T-helper 1 cell treated with Interleukin-12 subunit alpha and Interleukin-12 subunit beta and Interleukin-4 antibody, amounts not matched to agents 30 ng/mL and 1 ng/mL, for 36 hours (primary cell): ENCODE results near the gene GPBAR1. TPM values are rescaled to one million over a fixed set of nuclear protein-coding genes. Genes with fewer than 3 reads are reported as not detected.

Experiments
- intact Hi-C: fragments of 100-400 bp; cut with micrococcal nuclease; formaldehyde crosslinking; loops from one replicate; pipeline ENCODE4 v1.15.1; 2024
- total RNA-seq: library from RNA; stranded (reverse); gene quantifications from 2 replicates; pipeline ENCODE4 v1.2.3, GENCODE V29; 2022

The GPBAR1 gene, protein sequence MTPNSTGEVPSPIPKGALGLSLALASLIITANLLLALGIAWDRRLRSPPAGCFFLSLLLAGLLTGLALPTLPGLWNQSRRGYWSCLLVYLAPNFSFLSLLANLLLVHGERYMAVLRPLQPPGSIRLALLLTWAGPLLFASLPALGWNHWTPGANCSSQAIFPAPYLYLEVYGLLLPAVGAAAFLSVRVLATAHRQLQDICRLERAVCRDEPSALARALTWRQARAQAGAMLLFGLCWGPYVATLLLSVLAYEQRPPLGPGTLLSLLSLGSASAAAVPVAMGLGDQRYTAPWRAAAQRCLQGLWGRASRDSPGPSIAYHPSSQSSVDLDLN
- total RNA-seq = 1.5 and 1.8 TPM in 2 replicates

- intact Hi-C loops = no loop called here
Observed at GRCh38 chr2:218260742-218261422, at the start of gene GPBAR1. Gene GPBAR1 (plus strand): TSS chr2:218261015. CDS start chr2:218262725, 1,710 bp downstream.

GRCh38 chr2:218214116-218214515 is 46.7 kb upstream of the GPBAR1 start:
- intact Hi-C loops = no loop called here

DNA sequence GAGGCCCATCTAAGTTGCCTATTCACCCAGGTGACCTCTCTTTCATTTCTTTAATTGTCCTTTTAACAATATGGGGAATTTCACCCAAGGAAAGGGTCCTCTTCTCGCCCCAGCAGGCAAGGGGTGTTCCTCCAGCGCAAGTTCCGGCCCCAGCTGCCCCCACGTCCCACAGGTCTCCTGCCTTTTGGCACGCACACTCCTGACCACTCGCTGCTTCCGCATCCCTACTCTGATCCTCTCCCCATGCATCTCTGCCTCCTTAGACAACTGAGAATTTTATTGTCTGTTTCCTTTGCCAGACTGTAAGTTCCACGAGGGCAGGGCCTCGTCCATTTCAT is 44.5 kb upstream of the GPBAR1 start:
- intact Hi-C loops = loop anchor here (1.0 to 5.0 kb wide), 9 partner anchors 48 to 1380 kb away; partner anchors contain the start of genes ANKZF1, ATG9A, CNPPD1 and GMPPA

DNA sequence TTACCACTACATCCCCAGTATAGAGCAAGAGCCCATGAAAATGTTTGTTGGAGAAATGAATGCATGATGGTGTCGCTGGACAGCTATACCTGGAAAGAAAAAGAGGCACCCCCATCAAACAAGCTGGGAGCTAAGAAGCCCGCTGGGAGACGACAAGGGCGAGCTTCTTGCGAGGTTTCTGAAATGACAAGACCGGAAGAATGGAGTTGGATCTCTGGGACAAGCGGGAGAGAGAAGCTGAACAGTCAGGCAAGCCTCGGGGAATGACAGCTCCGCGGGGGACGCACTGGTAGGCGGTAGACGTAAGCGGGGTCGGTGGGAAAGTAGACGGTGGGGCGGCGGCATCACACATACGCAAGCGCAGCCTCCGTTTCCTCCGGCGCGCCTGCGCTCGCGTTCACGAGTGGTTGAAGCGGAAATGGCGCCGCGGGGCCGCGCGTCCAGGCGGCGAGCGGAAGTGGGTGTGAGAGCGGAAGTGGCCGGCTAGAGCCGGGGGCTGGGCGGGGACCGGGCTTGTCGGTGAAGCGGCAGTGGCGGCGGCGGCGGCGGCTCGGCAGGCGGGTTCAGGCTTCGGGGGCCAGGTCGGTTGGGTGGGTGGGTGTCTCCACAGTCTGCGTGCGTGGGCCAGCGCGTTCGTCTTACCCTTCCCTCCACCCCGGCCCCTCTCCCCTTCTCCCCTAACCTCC is 44.0 kb upstream of the GPBAR1 start, which contains the start of gene ARPC2:
TSS of gene ARPC2 (plus strand) at position 516 of the 686 bp plus-strand sequence. CDS start 282 bp downstream, outside the sequence.
- intact Hi-C loops = loop anchor here (1.0 to 5.0 kb wide), 12 partner anchors 48 to 1380 kb away; partner anchors contain the start of genes AAMP, ANKZF1, ATG9A and CNOT9

GRCh38 chr2:218217360-218218267 is 43.2 kb upstream of the GPBAR1 start:
- intact Hi-C loops = loop anchor here (1.0 to 5.0 kb wide), 13 partner anchors 12 to 1379 kb away; partner anchors contain the start of genes AAMP, ANKZF1, ATG9A and CNOT9

DNA sequence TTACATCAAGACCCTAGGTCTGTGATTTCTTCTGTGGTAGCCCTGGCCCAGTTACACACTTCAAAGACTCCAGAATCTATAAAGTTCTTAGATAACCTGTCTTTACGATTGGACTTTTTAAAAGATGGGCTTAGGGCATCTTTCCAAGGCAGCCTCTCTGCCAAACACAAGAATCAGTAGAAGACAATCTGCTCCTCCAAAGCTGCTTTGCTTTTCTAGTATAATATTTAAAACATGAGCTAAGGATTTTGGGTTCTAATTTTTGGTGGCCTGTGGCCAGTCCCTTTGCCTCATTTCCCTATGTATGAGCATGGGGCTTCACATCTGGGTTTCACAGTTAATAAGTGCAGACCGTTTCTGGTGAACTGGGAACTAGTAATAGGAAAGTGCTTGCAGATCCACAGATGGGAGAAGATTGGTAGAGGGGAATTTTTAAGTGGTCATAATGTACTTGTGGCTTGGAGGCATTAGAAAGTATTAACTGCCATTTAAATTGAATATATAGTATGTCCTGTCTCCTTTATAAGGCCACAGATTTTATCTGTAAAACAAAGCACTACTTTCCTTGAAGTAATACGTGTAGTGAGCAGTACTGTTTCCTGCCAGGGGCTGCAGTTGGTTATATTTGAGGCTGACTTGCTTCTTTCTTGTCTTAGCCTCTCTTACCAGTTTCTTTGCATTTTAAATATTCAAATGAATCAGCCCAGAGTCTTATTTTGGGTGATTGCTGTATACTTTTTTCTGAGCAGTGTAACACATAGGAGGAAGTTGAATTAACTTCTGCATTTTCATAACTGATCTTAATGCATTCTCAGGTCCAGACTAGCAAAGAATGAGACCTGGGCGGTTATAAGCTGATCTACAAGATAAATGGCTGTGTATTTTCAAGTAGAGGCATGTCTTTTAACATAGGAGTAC is 42.3 kb upstream of the GPBAR1 start:
- intact Hi-C loops = loop anchor here (1.0 to 5.0 kb wide), 9 partner anchors 11 to 1027 kb away; partner anchors contain the start of genes ANKZF1, ATG9A, CNPPD1 and GLB1L

DNA sequence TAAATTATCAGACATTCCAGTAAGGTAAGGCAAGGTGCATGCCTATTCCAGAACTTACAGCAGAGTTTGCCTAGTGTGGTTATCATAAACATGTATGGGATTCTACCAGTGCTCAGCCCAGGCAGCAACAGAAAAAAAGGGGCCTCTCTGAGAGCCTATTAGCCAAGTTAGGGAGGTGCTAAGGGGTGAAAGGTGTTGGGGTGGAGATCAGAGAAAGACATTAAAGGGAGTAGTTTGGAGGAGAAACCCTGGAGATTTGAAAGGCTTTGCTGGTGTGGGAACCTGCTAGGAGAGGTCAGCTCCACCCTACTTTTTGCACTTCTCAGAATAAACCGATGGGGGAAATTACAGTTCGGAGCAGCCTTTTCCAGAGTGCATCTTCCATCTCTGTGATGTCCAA is 40.9 kb upstream of the GPBAR1 start:
- intact Hi-C loops = loop anchor here (1.0 to 5.0 kb wide), 6 partner anchors 439 to 1025 kb away; partner anchors contain the start of genes ANKZF1, ATG9A, BCS1L and CNPPD1

DNA sequence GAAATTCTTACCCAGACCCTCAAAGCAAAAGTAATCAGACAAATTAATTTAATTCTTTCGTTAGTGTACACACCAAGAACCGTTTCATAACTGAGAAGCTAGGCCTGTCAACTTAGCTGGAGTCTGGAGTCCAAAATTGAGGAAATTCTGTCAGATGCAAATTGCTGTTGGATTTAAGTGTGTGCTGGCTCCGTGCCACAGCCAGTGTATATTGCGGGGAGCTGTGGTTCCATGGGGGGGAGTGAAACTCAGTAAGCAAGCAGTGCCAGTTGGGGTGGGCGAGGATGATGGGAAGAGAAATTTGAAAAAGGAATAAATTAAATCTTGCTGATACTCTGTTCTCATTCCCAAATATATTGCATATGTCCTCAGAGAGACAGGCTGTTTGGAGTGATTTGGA is 39.8 kb upstream of the GPBAR1 start:
- intact Hi-C loops = loop anchor here (2.0 kb wide), 1 partner anchor 438 kb away; the partner anchor contains the start of genes BCS1L and ZNF142

- intact Hi-C loops = no loop called here
Observed at GRCh38 chr2:218223046-218223445, 37.8 kb upstream of the GPBAR1 start.

- intact Hi-C loops = no loop called here
Observed at GRCh38 chr2:218224186-218224585, 36.6 kb upstream of the GPBAR1 start.

DNA sequence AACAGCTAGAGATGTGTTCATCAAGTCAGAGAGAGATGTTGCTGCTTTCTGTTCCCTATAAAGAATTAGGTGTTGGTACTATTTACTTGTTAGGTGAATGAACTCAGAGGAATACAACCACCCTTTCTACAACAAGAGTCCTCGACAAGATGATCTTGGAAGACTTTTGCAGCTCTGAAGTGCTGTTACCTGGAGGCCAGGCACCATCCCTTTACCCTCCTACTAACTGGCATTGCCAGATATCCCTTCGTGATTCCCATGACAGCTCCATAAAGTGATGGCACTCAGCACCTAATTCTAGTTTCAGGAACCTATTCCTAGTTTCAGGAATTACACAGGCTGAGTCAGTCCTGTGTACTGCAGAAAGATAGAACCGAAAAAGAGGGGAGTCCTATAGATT is 33.9 kb upstream of the GPBAR1 start:
- intact Hi-C loops = loop anchor here (5.0 kb wide), 1 partner anchor 1815 kb away; the partner anchor contains the start of gene SMARCAL1

DNA sequence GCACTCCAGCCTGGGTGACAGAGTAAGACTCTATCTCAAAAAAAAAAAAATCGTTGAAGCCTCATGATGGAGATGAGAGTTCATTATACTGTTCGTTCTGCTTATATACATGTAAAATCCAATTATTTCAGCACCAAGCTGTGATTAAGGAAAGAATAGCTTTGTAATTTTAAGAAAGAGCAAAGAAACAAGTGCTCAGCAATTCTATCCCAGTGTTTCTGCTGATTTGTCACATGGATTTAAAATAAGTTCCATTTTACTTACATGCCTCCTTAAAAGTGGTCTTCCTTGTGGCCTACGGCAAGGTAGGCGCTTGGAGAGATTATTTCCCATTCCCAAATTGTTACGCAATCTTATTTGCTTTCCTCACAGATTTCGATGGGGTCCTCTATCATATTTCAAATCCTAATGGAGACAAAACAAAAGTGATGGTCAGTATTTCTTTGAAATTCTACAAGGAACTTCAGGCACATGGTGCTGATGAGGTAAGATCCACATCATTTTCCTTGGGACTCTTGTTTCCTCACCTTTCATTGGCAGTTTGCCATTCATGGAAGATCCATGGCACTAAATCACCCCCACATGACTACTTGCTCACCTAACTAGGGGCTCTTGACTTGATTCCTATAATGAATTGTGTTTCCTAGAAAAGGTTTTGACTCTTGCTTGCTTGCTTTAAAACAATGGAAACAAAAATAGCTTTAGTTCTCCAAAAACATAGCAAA is 32.3 kb upstream of the GPBAR1 start:
- intact Hi-C loops = loop anchor here (1.0 to 5.0 kb wide), 7 partner anchors 10 to 1816 kb away; partner anchors contain the start of genes AAMP, PNKD and SMARCAL1

DNA sequence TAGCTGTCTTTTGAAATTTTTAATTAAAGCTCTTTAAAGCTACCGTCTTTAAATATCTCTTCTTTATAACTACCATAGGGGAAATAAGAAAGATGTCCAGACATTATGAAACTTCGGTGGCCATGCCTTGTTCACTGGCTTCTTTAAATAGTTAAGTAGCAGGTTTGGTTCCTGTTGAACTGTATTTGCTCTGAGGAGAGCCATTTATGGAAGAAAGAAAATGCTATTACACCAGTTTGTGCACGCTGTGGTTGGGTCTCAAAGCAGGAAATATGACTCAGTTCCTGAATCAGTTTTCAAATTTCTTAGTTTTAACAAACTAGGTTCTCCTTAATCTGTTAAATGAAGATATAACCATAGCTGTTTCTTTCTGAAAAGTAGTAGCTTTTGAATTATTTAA is 31.6 kb upstream of the GPBAR1 start:
- intact Hi-C loops = loop anchor here (1.0 to 5.0 kb wide), 7 partner anchors 9 to 1817 kb away; partner anchors contain the start of genes AAMP, PNKD and SMARCAL1

GRCh38 chr2:218229851-218230250 is 31.0 kb upstream of the GPBAR1 start:
- intact Hi-C loops = loop anchor here (1.0 to 5.0 kb wide), 8 partner anchors 8 to 1818 kb away; partner anchors contain the start of genes AAMP, PNKD and SMARCAL1

GRCh38 chr2:218230882-218231281 is 29.9 kb upstream of the GPBAR1 start:
- intact Hi-C loops = loop anchor here (2.0 kb wide), 1 partner anchor 14 kb away; no protein-coding TSS in a partner anchor

GRCh38 chr2:218233543-218233942 is 27.3 kb upstream of the GPBAR1 start:
- intact Hi-C loops = no loop called here

DNA sequence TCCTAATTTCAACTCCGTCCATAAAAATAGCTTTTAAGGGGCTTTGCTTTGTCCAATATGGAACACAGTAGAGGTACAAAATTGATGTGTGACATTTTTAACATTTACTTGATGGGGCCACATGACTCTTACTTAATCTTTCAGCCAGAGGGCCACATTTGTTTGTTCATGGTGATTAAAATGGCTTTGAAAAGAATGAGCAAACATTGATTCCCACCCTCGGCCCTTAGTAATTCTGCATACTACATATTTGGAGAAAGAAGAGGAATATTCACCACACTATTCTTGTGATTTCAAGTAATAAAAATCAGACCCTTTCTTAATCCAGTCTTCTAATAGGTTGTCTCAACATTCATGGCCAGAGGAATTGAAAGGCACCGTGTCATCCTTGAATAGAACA is 26.3 kb upstream of the GPBAR1 start:
- intact Hi-C loops = no loop called here

GRCh38 chr2:218235017-218235416 is 25.8 kb upstream of the GPBAR1 start:
- intact Hi-C loops = no loop called here
